Hepatocyte (in vitro differentiated cells): ENCODE data around the gene PRAC1. TPM values are rescaled to one million over a fixed set of nuclear protein-coding genes. Genes with fewer than 3 reads are reported as not detected.

Experiments used
- DNase-seq: peaks from one replicate; pipeline ENCODE4 v3.0.0-alpha.2; 2016; ENCODE audit warnings: low spot score
- H2AFZ ChIP-seq: fragments of 200-600 bp; sonication (generic); 2 replicates; pipeline ENCODE4 v1.6.0; 2016; ENCODE audit warnings: antibody characterized with exemption, mild to moderate bottlenecking
- H3K27ac ChIP-seq: fragments of 200-600 bp; sonication (generic); 2 replicates; pipeline ENCODE4 v1.5.1; 2016; ENCODE audit warnings: mild to moderate bottlenecking
- H3K27me3 ChIP-seq: fragments of 200-600 bp; sonication (generic); 2 replicates; pipeline ENCODE4 v1.6.1; 2016
- H3K36me3 ChIP-seq: fragments of 200-600 bp; sonication (generic); replicated peaks from 2 replicates; pipeline ENCODE4 v1.5.1; 2016; ENCODE audit warnings: low read depth; ENCODE audit not compliant: insufficient read depth
- H3K4me1 ChIP-seq: fragments of 200-600 bp; sonication (generic); 2 replicates; pipeline ENCODE4 v1.5.1; 2016; ENCODE audit warnings: mild to moderate bottlenecking, moderate library complexity; ENCODE audit not compliant: insufficient read depth
- H3K4me2 ChIP-seq: fragments of 200-600 bp; sonication (generic); 2 replicates; pipeline ENCODE4 v1.6.0; 2016
- H3K4me3 ChIP-seq: fragments of 200-600 bp; sonication (generic); 2 replicates; pipeline ENCODE4 v1.5.1; 2016; ENCODE audit warnings: mild to moderate bottlenecking
- H3K79me2 ChIP-seq: fragments of 200-600 bp; sonication (generic); 2 replicates; pipeline ENCODE4 v1.6.0; 2017; ENCODE audit warnings: mild to moderate bottlenecking
- H3K9me2 ChIP-seq: fragments of 200-600 bp; sonication (generic); replicated peaks from 2 replicates; pipeline ENCODE4 v1.6.0; 2017; ENCODE audit warnings: mild to moderate bottlenecking; ENCODE audit not compliant: insufficient read depth
- H3K9me3 ChIP-seq: fragments of 200-600 bp; sonication (generic); 2 replicates; pipeline ENCODE4 v1.5.1; 2016; ENCODE audit warnings: low read depth, mild to moderate bottlenecking
- H4K20me1 ChIP-seq: fragments of 200-600 bp; sonication (generic); 2 replicates; pipeline ENCODE4 v1.6.0; 2016; ENCODE audit warnings: mild to moderate bottlenecking; ENCODE audit not compliant: insufficient read depth, poor library complexity, severe bottlenecking
- EZH2 ChIP-seq: fragments of 200-600 bp; sonication (generic); IDR thresholded peaks from 2 replicates; pipeline ENCODE4 v1.6.1; 2016; ENCODE audit warnings: antibody characterized with exemption, mild to moderate bottlenecking, borderline replicate concordance
- EZH2phosphoT487 ChIP-seq: fragments of 200-600 bp; sonication (generic); IDR thresholded peaks from one replicate; pipeline ENCODE4 v1.6.1; 2018; ENCODE audit warnings: antibody characterized with exemption, mild to moderate bottlenecking, low read depth, moderate library complexity; ENCODE audit not compliant: unreplicated experiment, severe bottlenecking
- WGBS: methylation state at CpG from one replicate; pipeline ENCODE4 v1.1.6; 2016; ENCODE audit warnings: low lambda C conversion rate; ENCODE audit errors: missing lambda C conversion rate; 5-methylcytosine and 5-hydroxymethylcytosine counted together
- polyA plus RNA-seq: library from polyadenylated mRNA; unstranded; fragments of >200 nt; fragmentation: Nextera tagmentation; extraction: Ambion mirVana; gene quantifications from 2 replicates; pipeline ENCODE4 v1.2.1, GENCODE V29; 2016
- total RNA-seq: library from RNA; depleted of rRNA; stranded (reverse); fragments of >200 nt; gene quantifications from 2 replicates; pipeline ENCODE4 v1.2.3, GENCODE V29; 2014
- TF ChIP-seq, protein P1 (sequence below): fragments of 200-600 bp; sonication (generic); IDR thresholded peaks from 2 replicates; pipeline ENCODE4 v1.5.1; 2016; ENCODE audit warnings: antibody characterized with exemption, mild to moderate bottlenecking; ENCODE audit not compliant: poor library complexity

PRAC1 gene
- total and polyA plus RNA-seq, 2 experiments from 2014 or later, result not detected

DNA sequence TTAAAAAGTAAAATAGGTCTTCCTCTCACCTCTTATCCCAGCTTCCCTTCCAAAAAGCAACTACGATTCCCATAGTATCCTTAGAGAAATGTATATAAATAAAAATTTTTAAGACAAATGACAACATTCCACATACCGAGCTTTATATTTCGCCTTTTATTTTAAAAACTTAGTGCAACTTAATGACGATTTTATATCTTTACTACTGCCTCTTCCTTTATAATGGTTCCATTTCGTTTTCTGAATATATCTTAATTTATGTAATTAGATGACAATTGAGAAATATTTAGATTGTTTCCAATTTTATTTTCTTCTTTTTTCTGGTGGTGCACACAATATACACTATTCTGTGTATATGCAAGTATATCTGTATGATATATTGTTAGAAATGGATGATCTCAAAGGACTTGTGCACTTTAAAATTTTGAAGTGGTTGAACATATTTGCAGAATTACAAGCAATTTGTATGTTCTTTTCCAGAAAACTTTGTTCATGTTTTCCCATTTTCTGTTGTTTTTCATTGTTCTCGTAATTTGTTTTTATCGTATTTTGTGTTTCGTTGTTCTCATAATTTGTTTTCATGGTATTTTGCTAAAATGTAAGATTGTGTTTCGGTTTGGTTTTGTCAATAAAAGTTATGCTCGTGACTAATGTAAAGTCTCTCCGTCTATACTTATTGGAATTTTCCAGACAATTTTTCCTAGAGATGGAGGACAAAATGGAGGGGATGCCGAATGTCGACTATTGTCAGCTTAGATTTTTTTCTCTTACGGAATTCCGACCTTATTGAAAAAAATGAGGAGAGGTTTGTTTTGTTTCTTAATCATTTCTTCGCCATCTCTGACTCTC, 26.6 kb upstream of the PRAC1 start:
- Histone ChIP-seq H4K20me1 (no peaks in the 10 kb centered on the region), H3K4me1 (no peaks in the 10 kb centered on the region), H3K4me3 (no peak overlapping the region), H3K79me2 (no peaks in the 10 kb centered on the region), H3K27ac (no peak overlapping the region), H2AFZ (no peak overlapping the region), H3K9me3 (no peaks in the 10 kb centered on the region), H3K9me2 (no peaks in the 10 kb centered on the region), H3K4me2 (no peak overlapping the region), H3K27me3 (peaks cover 100% of the 10 kb centered on the region), H3K36me3 (no peaks in the 10 kb centered on the region)
- DNase-seq, result no peak
- TF ChIP-seq EZH2phosphoT487 (no peak), EZH2 (no peak)
- TF ChIP-seq, protein P1, sequence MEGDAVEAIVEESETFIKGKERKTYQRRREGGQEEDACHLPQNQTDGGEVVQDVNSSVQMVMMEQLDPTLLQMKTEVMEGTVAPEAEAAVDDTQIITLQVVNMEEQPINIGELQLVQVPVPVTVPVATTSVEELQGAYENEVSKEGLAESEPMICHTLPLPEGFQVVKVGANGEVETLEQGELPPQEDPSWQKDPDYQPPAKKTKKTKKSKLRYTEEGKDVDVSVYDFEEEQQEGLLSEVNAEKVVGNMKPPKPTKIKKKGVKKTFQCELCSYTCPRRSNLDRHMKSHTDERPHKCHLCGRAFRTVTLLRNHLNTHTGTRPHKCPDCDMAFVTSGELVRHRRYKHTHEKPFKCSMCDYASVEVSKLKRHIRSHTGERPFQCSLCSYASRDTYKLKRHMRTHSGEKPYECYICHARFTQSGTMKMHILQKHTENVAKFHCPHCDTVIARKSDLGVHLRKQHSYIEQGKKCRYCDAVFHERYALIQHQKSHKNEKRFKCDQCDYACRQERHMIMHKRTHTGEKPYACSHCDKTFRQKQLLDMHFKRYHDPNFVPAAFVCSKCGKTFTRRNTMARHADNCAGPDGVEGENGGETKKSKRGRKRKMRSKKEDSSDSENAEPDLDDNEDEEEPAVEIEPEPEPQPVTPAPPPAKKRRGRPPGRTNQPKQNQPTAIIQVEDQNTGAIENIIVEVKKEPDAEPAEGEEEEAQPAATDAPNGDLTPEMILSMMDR, result no peak
- 46% methylated on average over 16 of the region's 16 CpGs for WGBS

DNA sequence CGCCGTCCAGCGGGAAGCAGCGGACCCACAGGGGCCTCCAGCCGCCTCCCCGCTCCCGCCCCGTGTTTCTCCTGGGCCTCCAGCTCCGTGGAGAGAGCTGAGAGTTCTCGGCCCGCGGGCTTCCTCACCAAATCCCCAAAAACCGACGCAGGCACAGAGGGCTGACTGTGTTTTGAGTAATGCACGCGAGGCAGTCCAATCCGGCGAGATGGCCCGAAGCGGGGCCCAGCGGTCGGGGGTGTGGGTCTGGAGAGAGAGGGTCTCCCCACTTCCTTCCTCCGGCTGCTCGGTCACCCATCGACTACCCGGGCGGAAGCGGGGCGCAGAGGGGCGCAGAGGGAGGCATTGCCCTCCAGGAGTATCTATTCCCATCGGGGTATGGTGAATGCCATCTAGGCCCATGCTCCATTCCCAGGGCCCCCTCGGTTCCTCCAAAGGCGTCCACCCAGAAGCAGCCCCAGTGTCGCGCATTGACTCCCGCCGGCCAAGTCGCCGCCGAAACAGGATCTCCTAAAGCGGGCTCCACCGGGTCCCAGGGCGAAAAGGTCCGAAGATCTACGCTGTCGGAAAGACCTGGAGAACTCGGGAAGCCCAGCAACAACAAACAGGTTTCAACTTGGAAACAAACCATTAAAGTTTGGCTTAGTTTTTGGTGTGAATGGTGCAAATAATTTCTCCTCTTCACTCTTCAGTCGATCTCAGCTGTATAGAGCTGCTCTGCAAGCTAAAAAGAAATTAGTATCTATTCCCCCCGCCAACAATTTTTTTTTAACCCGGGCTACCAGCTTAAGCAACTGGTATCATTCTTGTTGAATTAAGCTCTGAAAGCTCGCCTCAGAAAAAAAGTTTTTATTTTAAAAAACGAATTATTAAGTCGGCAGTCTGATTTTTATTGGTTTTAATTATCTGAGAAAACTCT, 25.4 kb upstream of the PRAC1 start:
- Histone ChIP-seq H3K4me2 (no peak overlapping the region), H3K27me3 (peaks cover 100% of the 10 kb centered on the region), H3K36me3 (no peaks in the 10 kb centered on the region), H3K4me1 (no peaks in the 10 kb centered on the region), H3K4me3 (no peak overlapping the region), H3K9me2 (no peaks in the 10 kb centered on the region), H3K79me2 (no peaks in the 10 kb centered on the region), H3K27ac (no peak overlapping the region), H3K9me3 (no peaks in the 10 kb centered on the region), H2AFZ (peak overlapping the region; percentile 46), H4K20me1 (no peaks in the 10 kb centered on the region)
- TF ChIP-seq, protein P1, result no peak
- TF ChIP-seq EZH2 (peak; percentile 100), EZH2phosphoT487 (peak; percentile 91)
- WGBS, result 6% methylated on average over 52 of the region's 53 CpGs
- no peak for DNase-seq

DNA sequence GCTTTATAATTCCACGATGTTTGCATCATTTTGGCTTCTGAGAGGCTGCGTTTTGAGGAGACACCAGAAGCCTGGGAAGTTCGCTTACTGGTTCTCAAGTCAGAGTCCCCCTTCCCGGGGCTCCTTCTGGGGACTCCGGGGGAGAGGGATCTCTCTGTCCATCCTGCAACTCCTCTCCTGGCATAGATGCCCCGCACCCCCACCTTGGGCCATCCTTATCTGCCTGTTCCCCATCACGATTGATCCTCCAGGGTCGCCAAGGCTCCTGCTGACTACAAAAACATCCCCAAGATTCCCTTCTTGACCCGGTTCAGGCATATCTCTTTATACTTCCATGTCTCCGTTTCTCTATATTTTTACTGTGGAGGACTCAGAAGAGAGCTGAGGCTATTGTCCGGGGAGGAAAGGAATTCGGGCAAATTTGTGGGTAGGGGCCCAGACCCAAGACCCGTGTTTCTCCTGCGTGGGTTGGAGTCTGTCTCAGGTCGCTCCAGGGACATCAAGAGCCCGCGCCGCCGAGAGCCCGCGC, 24.7 kb upstream of the PRAC1 start:
- no peak overlapping the region for H3K27ac ChIP-seq
- 3% methylated on average over 21 of the region's 21 CpGs for WGBS
- H3K9me2 ChIP-seq, result no peaks in the 10 kb centered on the region
- no peak for DNase-seq
- peak overlapping the region; percentile 46 for H2AFZ ChIP-seq
- H3K4me1 ChIP-seq, result no peaks in the 10 kb centered on the region
- H3K9me3 ChIP-seq, result no peaks in the 10 kb centered on the region
- H3K79me2 ChIP-seq, result no peaks in the 10 kb centered on the region
- peaks cover 100% of the 10 kb centered on the region for H3K27me3 ChIP-seq
- TF ChIP-seq EZH2, result no peak
- TF ChIP-seq, protein P1, result no peak
- TF ChIP-seq EZH2phosphoT487, result peak; percentile 39
- H3K36me3 ChIP-seq, result no peaks in the 10 kb centered on the region
- H3K4me3 ChIP-seq, result no peak overlapping the region
- H4K20me1 ChIP-seq, result no peaks in the 10 kb centered on the region
- no peak overlapping the region for H3K4me2 ChIP-seq
